GM20431 (cell line): Measurements from ENCODE around the gene TEAD3.
"Not testable (repeated sequence)": the region's sequence is repeated elsewhere in the genome, so short reads cannot be mapped to it uniquely, and the experiment has no call there.

Source experiments
- in situ Hi-C: fragments of 300-500 bp; cut with MseI, MboI; formaldehyde crosslinking; loops from one replicate; pipeline ENCODE4 v1.15.0; 2020; ENCODE audit warnings: low sequenced_read_pairs; ENCODE audit not compliant: unreplicated experiment

TEAD3 gene

GRCh38 chr6:35454391-35455110, 42.3 kb downstream of the TEAD3 start:
- in situ Hi-C loops, result loop anchor here (10.0 kb wide), 1 partner anchor 110 kb away; the partner anchor contains the start of gene PPARD

GRCh38 chr6:35453236-35453635, 43.6 kb downstream of the TEAD3 start:
- in situ Hi-C loops, result loop anchor here (10.0 kb wide), 1 partner anchor 108 kb away; the partner anchor contains the start of gene PPARD

DNA sequence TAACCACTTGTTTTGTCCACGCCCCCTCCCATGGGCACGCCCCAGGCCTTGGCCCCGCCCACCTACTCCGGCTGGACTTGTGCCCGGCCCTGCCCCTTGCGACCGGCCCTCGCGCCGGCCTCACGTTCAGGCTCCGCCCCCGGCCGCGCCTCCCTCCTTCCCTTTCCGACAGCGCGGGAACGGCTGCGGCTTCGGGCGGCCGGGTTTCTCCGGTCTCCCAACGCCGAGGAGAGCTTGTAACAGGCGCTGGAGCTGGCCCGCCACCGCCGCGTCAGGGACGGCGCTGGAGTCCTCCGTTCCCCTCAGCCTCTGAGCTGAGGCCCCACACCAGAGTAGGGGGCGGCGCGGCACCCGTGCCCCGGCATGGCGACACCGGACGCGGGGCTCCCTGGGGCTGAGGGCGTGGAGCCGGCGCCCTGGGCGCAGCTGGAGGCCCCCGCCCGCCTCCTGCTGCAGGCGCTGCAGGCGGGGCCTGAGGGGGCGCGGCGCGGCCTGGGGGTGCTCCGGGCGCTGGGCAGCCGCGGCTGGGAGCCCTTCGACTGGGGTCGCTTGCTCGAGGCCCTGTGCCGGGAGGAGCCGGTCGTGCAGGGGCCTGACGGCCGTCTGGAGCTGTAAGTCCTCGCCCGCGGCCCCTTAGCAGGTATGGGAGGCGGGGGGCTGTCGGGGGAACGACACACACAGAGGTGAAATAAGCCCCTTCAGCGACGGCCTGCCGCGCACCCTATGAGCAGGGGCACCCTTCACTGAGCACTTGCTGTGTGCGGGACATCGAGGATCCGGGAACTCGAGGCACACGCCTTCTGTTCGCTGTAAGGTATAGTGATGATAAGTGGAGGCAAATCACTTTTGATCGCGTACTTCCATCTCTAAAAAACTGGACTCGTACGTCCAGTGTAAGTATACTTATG, 44.4 kb downstream of the TEAD3 start, which contains the start of gene FANCE:
Gene FANCE (plus strand): TSS at position 156 of the 908 bp plus-strand sequence. CDS start 208 bp downstream, at position 364.
- in situ Hi-C loops, result loop anchor here (10.0 kb wide), 1 partner anchor 108 kb away; the partner anchor contains the start of gene PPARD

- in situ Hi-C loops, result loop anchor here (10.0 kb wide), 1 partner anchor 107 kb away; the partner anchor contains the start of gene PPARD
Measured at GRCh38 chr6:35451354-35452182, 45.3 kb downstream of the TEAD3 start.

DNA sequence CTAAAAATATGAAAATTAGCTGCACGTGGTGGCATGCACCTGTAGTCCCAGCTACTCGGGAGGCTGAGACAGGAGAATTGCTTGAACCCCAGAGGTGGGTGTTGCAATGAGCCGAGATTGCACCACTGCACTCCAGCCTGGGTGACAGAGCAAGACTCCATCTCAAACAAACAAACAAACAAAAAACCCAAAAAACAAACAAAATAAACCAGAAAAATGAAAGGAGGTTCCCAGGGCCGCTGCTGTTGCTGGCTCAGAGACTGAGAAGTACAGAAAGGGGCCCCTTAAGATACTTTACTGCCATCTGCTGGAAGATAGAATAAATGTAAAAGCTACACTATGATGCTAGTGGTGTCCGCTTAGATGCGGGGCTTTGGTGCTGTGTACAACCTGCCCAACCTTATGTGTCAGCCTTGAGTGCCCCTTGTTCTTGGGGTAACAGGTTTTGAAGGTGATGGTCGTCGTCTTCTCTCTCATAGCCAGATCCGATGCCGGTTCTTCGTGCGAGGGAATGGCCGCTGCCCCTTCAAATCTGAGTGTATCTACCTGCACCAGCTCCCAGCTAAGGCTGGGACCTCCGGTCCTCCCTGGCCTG, 47.5 kb downstream of the TEAD3 start:
- in situ Hi-C loops, result no loop called here

DNA sequence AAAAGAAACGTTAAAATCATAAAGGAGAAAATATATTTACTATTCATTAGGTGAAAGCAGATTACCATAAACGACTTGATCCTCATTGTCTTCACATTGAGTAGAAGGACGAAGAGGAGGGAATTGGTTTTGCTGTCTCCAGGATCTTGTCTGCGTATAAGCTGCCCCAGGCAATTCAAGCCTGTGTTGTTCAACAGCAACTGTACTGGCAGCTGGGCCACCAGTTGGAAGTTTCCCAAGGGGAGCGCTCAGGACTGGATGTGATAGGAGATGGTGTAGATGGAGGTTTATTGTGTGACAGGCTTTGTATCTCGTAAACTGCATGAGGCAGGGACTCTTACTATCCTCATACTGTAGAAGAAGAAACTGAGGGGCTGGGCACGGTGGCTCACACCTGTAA, 48.7 kb downstream of the TEAD3 start:
- in situ Hi-C loops, result no loop called here

- in situ Hi-C loops, result no loop called here
Measured at GRCh38 chr6:35445691-35446090, 51.2 kb downstream of the TEAD3 start.

DNA sequence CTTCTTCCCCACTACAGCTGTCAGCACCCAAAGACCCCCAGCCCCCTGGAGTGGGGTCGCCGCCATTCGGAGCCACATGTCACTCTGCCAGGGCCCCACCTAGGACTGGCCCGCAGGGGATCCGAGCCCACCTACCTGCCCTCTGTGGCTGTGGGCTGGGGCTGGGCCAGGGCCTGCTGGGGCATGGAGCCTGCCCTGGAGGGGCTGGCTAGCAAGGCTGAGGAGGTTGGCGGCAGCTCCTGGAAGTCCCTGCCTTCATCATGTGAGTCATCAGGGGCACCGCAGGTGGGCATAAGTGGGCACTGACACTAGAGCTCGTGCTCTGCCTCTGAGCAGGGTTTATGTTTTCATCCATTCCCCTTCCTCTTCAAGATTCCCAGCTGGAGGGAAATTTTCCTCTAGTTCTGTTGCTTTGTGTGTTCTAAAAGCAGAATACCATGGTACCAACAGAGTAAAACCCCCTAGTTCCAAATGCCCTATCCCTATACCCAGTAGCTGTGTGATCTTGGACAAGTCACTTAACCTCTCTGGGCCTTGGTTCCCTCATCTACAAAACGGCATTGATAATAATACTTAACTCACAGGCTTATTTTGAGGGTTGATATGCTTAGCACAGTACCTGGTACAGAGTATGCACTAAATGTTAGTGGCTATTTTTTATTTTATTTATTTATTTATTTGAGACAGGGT, 53.4 kb downstream of the TEAD3 start:
- in situ Hi-C loops, result no loop called here

DNA sequence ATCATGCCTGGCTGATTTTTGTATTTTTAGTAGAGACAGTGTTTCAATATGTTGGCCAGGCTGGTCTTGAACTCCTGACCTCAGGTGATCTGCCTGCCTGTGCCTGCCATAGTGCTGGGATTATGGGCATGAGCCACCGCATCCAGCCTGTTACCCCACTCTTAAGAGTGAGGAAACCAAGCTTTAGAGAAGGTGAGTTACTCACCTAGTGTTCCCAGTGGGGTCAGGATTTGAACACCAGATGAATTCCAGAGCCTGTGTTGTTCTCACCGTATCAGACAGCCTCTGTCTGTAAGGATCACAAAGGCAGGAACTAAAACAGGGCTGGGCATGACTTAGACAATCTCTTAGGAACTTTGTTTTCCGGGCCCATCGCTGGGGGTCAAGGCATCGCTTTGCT, 54.2 kb downstream of the TEAD3 start:
- in situ Hi-C loops, result no loop called here

GRCh38 chr6:35441642-35442041, 55.2 kb downstream of the TEAD3 start:
- in situ Hi-C loops, result no loop called here

DNA sequence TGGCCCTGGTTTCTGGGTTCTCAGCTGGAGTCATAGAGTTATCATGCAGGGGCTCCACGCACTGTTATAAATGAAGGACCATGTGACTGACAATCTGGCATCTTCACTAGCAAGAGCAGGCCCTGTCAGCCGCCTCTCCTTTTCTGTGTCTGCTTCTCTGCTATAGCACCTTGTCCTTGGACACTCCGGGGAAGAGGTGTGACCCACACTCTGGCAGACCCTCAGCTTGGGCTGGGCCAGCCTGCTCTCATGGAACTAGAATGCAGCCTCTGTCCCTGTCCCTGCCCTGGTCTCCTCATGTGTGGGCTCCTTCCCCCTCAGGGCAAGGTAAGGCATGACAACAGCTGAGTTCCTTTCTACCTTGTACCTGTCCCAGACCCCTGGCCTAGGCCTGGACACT, 55.7 kb downstream of the TEAD3 start:
- in situ Hi-C loops, result no loop called here

DNA sequence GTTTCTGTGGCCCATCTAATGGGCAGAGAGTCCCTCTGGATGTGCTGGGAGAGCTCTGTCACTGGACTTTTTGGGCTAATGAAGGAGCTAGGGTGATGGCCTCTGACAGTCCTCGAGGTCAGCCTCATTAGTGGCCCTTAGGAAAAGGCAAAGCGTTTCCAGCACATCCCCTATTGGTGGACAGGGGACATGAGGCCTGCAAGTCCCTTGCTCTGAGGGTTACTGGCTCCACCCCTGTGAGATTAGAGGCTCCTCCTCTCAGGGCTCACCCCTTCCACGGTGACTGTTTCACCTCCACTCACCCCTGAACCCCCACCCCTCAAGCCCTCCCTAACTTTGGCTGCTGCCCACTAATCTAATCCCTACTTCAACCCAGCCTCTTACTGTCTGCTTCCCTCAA, 57.6 kb downstream of the TEAD3 start:
- in situ Hi-C loops, result no loop called here

GRCh38 chr6:35438378-35439065, 58.4 kb downstream of the TEAD3 start:
- in situ Hi-C loops, result not testable (repeated sequence)

- in situ Hi-C loops, result no loop called here
Measured at GRCh38 chr6:35436071-35436857, 60.6 kb downstream of the TEAD3 start.

DNA sequence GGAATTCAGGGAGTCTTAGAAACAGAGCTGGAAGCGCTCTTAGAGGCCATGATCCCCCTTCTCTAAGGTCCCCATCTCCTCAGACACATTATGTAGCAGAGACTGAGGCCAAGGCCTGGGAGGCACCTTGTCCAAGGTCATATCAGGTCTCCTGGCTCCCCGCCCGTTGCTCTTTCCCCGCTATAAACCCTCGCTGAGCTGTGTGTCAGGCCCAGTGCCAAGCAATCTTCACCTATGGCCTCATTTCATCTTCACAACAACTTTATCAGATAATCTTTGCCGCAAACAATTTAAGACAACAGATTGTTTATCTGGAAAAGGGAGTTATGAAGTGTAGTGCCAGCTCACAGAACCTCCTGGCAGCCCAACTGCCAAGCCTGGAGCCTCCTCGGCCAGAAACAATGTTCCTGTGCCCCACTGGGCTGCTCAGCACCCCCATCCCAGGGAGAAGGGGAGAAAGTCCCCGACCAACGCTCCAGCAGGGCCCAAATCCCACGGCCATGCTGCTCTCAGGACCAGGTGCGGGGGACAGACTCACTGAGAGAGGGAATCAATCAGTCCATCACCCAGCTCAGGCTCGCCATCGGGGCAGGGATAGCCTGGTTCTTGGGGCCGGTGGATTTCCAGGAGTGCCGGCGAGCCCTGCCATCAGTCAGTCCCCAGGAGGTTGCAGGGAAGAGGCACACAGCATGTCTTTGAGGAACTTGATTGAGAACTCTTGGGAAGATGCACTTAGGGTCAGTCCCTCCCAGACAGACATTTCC, 61.6 kb downstream of the TEAD3 start:
- in situ Hi-C loops, result no loop called here

GRCh38 chr6:35432702-35433101, 64.2 kb downstream of the TEAD3 start:
- in situ Hi-C loops, result not testable (repeated sequence)

DNA sequence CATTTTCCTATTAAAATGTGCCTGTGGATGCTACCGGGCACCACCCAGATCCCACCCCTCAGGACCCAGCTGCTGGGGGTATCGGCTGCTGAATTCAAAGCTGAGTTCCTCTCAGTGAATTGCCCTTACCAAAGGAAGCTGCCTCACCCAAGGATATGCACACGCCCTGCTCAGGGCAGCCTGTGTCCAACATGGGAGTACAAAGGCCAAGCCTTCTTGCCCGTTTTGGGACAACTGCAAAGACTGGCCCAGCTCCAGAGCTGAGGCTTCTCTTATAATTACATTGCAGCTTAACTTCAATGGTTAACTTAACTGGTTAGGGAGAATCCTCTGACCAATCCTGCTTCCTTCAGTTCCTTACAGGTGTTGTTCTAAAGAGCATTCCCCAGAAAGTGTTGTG, 64.6 kb downstream of the TEAD3 start:
- in situ Hi-C loops, result no loop called here
